Measurements from ENCODE around the gene SPRR2G.
"Not testable (repeated sequence)": the region's sequence is repeated elsewhere in the genome, so short reads cannot be mapped to it uniquely, and the experiment has no call there.

Gene SPRR2G

DNA sequence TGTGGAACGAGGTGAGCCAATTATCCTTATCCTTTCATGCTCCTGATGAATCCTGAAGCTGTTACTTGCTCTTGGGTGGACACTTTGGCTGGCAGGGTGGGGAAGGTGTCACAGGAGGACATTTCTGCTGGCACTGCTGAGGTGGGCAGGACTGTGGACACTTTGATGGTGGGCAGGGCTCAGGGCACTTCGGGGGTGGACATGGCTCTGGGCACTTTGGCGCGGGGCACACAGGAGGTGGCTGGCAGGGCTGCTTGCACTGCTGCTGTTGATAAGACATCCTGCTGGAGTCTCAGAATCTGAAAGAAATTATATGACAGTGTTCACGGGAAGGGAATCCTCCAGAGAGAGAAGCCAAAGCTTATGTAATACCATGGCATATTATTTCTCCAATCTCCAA is 38.2 kb downstream of the SPRR2G start:
- DNase-seq, result not testable (repeated sequence)

DNA sequence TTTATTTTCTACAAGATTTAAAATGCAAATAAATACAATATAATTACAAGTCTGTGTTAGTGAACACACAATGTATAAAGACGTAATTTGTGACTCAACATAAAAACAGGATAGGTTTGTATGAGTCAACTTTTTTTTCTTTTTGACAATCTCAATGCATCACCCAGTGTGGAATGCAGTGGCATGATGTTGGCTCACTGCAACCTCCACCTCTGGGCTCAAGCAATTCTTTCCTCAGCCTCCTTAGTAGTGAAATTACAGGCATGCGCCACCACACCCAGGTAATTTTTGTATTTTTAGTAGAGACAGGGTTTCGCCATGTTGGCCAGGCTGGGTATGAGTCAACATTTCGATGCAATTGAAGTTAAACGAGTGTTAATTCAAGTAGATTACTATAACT is 50.4 kb downstream of the SPRR2G start:
- peak; percentile 51 for DNase-seq

Data from HCEC 1CT (cell line).